Measurements from ENCODE around the gene PLCE1. TPM values are rescaled to one million over a fixed set of nuclear protein-coding genes. Genes with fewer than 3 reads are reported as not detected.

The PLCE1 gene
- total and polyA plus RNA-seq, 2 of the 4 experiments (the other 2 are of a cell fraction) = 2.2 to 4.5 TPM

GRCh38 chr10:93991114-93991513 is 2.6 kb upstream of the PLCE1 start:
- H3K9me3 ChIP-seq (ENCODE audit: control insufficient read depth, insufficient read depth, low read length) = no peaks in the 10 kb centered on the region
- no peak for DNase-seq
- H3K18ac ChIP-seq (ENCODE audit: low read depth, low read length) = no peak overlapping the region
- no CpG with 5 or more reads among the region's 4 CpGs for WGBS, 2 experiments (ENCODE audit: extremely low coverage in 2 of 2, insufficient read length in 1 of 2)
- H3K4me2 ChIP-seq (ENCODE audit: low read depth, low read length) = no peak overlapping the region; the same call in 1 of the 2 replicates
- CTCF ChIA-PET = interaction anchor here (0.6 kb wide), 2 partner anchors 17 to 372 kb away, joined by 3 read pairs; partner anchors contain the start of gene NOC3L
- H3K79me1 ChIP-seq (ENCODE audit: low read depth in 1 of 2, low read length in 2 of 2) = no peaks in the 10 kb centered on the region
- no peaks in the 10 kb centered on the region for H4K20me1 ChIP-seq (ENCODE audit: insufficient read depth, low read length)
- no peak overlapping the region for H2BK5ac ChIP-seq (ENCODE audit: low read depth, low read length, poor library complexity, severe bottlenecking)
- H3K9ac ChIP-seq (ENCODE audit: low read depth, low read length) = no peak overlapping the region
- no peak overlapping the region; the same call in 1 of the 2 replicates for H4K91ac ChIP-seq (ENCODE audit: insufficient read depth, low read depth, low read length)
- BruUV-seq (replicated peaks) = no TSS peak
- no peak overlapping the region for H3K27ac ChIP-seq (ENCODE audit: insufficient read depth, low read length)
- TF ChIP-seq MAZ (IDR thresholded peaks at IDR 0.05; ENCODE audit: borderline replicate concordance, low read depth, low read length) (no peak), RAD21 (IDR thresholded peaks at IDR 0.05; ENCODE audit: low read length) (no peak), POLR2A (IDR thresholded peaks at IDR 0.05; ENCODE audit: low read depth, low read length) (no peak), CHD1 (IDR thresholded peaks at IDR 0.05; ENCODE audit: low read depth, low read length) (no peak), RCOR1 (IDR thresholded peaks at IDR 0.05; ENCODE audit: insufficient replicate concordance, low read length) (no peak), MXI1 (IDR thresholded peaks at IDR 0.05; ENCODE audit: borderline replicate concordance, low read depth, low read length) (no peak), NFE2L2 (IDR thresholded peaks at IDR 0.05; ENCODE audit: low read depth, low read length) (no peak), MAFK (IDR thresholded peaks at IDR 0.05; ENCODE audit: low read depth, low read length) (no peak), SMC3 (IDR thresholded peaks at IDR 0.05; ENCODE audit: low read depth, low read length) (no peak), CTCF (conservative IDR thresholded peaks at IDR 0.05; ENCODE audit: low read depth, low read length) (no peak), ELK1 (IDR thresholded peaks at IDR 0.05; ENCODE audit: borderline replicate concordance, low read depth, low read length) (no peak), BHLHE40 (IDR thresholded peaks at IDR 0.05; ENCODE audit: low read depth, low read length) (no peak), RFX5 (IDR thresholded peaks at IDR 0.05; ENCODE audit: low read depth, low read length) (no peak), CEBPB (IDR thresholded peaks at IDR 0.05; ENCODE audit: low read depth, low read length) (no peak)
- TF ChIP-seq, protein P1, sequence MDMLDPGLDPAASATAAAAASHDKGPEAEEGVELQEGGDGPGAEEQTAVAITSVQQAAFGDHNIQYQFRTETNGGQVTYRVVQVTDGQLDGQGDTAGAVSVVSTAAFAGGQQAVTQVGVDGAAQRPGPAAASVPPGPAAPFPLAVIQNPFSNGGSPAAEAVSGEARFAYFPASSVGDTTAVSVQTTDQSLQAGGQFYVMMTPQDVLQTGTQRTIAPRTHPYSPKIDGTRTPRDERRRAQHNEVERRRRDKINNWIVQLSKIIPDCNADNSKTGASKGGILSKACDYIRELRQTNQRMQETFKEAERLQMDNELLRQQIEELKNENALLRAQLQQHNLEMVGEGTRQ (IDR thresholded peaks at IDR 0.05; ENCODE audit: low read depth, low read length) = no peak
- peaks cover 14% of the 10 kb centered on the region for H3K9me1 ChIP-seq (ENCODE audit: insufficient read depth, low read length)
- H3K4ac ChIP-seq (ENCODE audit: low read depth, low read length) = no peak overlapping the region; the same call in 1 of the 2 replicates
- peaks cover 7% of the 10 kb centered on the region for H3K4me1 ChIP-seq (ENCODE audit: control insufficient read depth, insufficient read depth, low read length)
- POLR2A ChIA-PET (ENCODE audit: unreplicated experiment) = no interaction called here
- 0 out of 4 replicates have a peak overlapping the region, but pooled peaks of 1 of the 2 experiments have one; percentile 29 for H4K8ac ChIP-seq (ENCODE audit: low read depth in 2 of 2, low read length in 2 of 2)
- H3K14ac ChIP-seq (replicated peaks; ENCODE audit: low read depth, low read length) = peak overlapping the region; percentile 69
- no peak overlapping the region for H3K56ac ChIP-seq (ENCODE audit: extremely low read depth, insufficient read depth, low read length)
- peaks cover 9% of the 10 kb centered on the region; the same call in 1 of the 2 replicates for H3K27me3 ChIP-seq (ENCODE audit: control insufficient read depth, insufficient read depth, low read length)
- in situ Hi-C loops (cut with MboI; ENCODE audit: low sequenced_read_pairs) = no loop called here
- H2AK5ac ChIP-seq (ENCODE audit: low read depth, low read length) = no peak overlapping the region
- intact Hi-C loops (cut with micrococcal nuclease) = loop anchor here (10.0 kb wide), 2 partner anchors 214 to 324 kb away; no protein-coding TSS in a partner anchor
- no peaks in the 10 kb centered on the region for H3K36me3 ChIP-seq (ENCODE audit: control insufficient read depth, insufficient read depth, low read length)
- dilution Hi-C loops (cut with HindIII; ENCODE audit: low sequenced_read_pairs, unreplicated experiment) = no loop called here
- ATAC-seq (ENCODE audit: low read depth) = no peak
- H4K5ac ChIP-seq (ENCODE audit: low read depth, low read length) = no peak overlapping the region
- H2BK120ac ChIP-seq (ENCODE audit: low read depth, low read length) = peak overlapping the region; percentile 32; the same call in 1 of the 2 replicates
- H2BK20ac ChIP-seq (ENCODE audit: low read depth, low read length) = 0 out of 2 replicates have a peak overlapping the region, but pooled peaks have one; percentile 20
- H3K23ac ChIP-seq (ENCODE audit: low read depth, low read length) = peak overlapping the region; percentile 60; the same call in 1 of the 2 replicates
- H2AK9ac ChIP-seq (replicated peaks; ENCODE audit: low read depth, low read length, poor library complexity) = no peak overlapping the region
- H3K4me3 ChIP-seq (ENCODE audit: insufficient read depth, low read depth, low read length) = no peak overlapping the region
- H2AFZ ChIP-seq (replicated peaks; ENCODE audit: low read length, poor library complexity) = peak overlapping the region; percentile 75
- H2BK15ac ChIP-seq (ENCODE audit: low read depth, low read length) = no peak overlapping the region; the same call in 2 of the 3 replicates
